ENCODE results near the gene TMEM255A. TPM values are rescaled to one million over a fixed set of nuclear protein-coding genes. Genes with fewer than 3 reads are reported as not detected.

TMEM255A gene
- total and polyA plus RNA-seq, 2 donors from 2014 or later, result 1.2 to 2.8 TPM

DNA sequence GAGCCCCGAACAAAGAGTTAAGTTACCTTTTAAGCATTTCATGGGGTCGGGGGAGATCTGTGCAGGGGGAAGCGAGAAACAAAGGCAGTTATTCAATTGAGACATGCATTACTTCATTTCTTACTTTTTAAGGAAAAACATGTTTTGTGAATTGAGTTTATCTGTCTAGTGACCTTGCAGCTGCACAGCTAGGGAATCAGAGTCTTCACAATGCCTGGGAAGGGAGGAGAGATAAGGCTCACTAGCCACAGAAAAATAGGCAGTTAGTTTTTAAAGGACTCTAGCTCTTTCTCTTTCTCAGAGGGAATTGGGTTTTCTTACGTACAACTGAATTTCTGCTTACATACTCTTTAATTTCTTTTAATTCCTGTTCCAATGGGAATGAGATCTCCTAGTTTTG lies 86.9 kb downstream of the TMEM255A start:
- no peaks in the 10 kb centered on the region for H3K4me1 ChIP-seq (ENCODE audit: control insufficient read depth in 2 of 3, insufficient read depth in 2 of 3, low read depth in 1 of 3, low read length in 3 of 3)
- no peak for DNase-seq
- FAIRE-seq, result no peak
- H3K9me3 ChIP-seq (ENCODE audit: control insufficient read depth in 2 of 3, insufficient read depth in 1 of 3, low read length in 3 of 3), result no peaks in the 10 kb centered on the region
- H3K4me3 ChIP-seq (ENCODE audit: low read length in 3 of 3), result no peak overlapping the region
- H3K36me3 ChIP-seq (ENCODE audit: control insufficient read depth in 2 of 3, insufficient read depth in 3 of 3, low read length in 3 of 3), result no peaks in the 10 kb centered on the region
- TF ChIP-seq, protein P1, sequence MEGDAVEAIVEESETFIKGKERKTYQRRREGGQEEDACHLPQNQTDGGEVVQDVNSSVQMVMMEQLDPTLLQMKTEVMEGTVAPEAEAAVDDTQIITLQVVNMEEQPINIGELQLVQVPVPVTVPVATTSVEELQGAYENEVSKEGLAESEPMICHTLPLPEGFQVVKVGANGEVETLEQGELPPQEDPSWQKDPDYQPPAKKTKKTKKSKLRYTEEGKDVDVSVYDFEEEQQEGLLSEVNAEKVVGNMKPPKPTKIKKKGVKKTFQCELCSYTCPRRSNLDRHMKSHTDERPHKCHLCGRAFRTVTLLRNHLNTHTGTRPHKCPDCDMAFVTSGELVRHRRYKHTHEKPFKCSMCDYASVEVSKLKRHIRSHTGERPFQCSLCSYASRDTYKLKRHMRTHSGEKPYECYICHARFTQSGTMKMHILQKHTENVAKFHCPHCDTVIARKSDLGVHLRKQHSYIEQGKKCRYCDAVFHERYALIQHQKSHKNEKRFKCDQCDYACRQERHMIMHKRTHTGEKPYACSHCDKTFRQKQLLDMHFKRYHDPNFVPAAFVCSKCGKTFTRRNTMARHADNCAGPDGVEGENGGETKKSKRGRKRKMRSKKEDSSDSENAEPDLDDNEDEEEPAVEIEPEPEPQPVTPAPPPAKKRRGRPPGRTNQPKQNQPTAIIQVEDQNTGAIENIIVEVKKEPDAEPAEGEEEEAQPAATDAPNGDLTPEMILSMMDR (IDR thresholded peaks at IDR 0.05; ENCODE audit: borderline replicate concordance, extremely low read depth, insufficient read depth), result no peak
- intact Hi-C loops (cut with DNase I), result no loop called here
- no peak overlapping the region for H3K9ac ChIP-seq (ENCODE audit: low read length in 3 of 3)
- H3K27me3 ChIP-seq (ENCODE audit: control insufficient read depth, insufficient read depth, low read length), result no peaks in the 10 kb centered on the region
- H3K27ac ChIP-seq (ENCODE audit: low read depth in 2 of 2, low read length in 2 of 2), result no peak overlapping the region

DNA sequence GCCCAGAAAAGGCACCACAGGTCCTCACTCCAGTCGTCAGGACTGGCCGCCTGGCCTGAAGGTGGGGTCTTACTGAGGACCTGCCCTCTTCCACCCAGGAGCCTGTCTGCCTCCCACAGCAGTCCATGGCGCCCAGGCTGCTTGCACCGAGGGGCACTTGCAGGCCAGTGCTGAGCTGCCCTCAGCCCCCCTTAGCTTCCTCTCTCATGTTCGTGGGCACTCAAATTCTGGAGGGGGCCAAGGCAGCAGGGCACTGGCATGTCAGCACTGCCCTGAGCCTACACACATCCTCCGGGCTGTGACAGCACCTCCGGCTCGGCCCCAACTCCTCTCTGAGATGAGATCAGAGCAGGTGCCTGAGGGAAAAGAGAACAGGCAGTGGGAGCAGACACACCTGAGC lies 87.9 kb downstream of the TMEM255A start:
- no peaks in the 10 kb centered on the region for H3K36me3 ChIP-seq (ENCODE audit: control insufficient read depth in 2 of 3, insufficient read depth in 3 of 3, low read length in 3 of 3)
- no peaks in the 10 kb centered on the region for H3K9me3 ChIP-seq (ENCODE audit: control insufficient read depth in 2 of 3, insufficient read depth in 1 of 3, low read length in 3 of 3)
- H3K27me3 ChIP-seq (ENCODE audit: control insufficient read depth, insufficient read depth, low read length), result no peaks in the 10 kb centered on the region
- H3K27ac ChIP-seq (ENCODE audit: low read depth in 2 of 2, low read length in 2 of 2), result no peak overlapping the region
- FAIRE-seq (no peak), DNase-seq (no peak)
- TF ChIP-seq, protein P1 (IDR thresholded peaks at IDR 0.05; ENCODE audit: borderline replicate concordance, extremely low read depth, insufficient read depth), result no peak
- H3K4me1 ChIP-seq (ENCODE audit: control insufficient read depth in 2 of 3, insufficient read depth in 2 of 3, low read depth in 1 of 3, low read length in 3 of 3), result no peaks in the 10 kb centered on the region
- intact Hi-C loops (cut with DNase I), result no loop called here
- H3K4me3 ChIP-seq (ENCODE audit: low read length in 3 of 3), result no peak overlapping the region
- H3K9ac ChIP-seq (ENCODE audit: low read length in 3 of 3), result no peak overlapping the region

DNA sequence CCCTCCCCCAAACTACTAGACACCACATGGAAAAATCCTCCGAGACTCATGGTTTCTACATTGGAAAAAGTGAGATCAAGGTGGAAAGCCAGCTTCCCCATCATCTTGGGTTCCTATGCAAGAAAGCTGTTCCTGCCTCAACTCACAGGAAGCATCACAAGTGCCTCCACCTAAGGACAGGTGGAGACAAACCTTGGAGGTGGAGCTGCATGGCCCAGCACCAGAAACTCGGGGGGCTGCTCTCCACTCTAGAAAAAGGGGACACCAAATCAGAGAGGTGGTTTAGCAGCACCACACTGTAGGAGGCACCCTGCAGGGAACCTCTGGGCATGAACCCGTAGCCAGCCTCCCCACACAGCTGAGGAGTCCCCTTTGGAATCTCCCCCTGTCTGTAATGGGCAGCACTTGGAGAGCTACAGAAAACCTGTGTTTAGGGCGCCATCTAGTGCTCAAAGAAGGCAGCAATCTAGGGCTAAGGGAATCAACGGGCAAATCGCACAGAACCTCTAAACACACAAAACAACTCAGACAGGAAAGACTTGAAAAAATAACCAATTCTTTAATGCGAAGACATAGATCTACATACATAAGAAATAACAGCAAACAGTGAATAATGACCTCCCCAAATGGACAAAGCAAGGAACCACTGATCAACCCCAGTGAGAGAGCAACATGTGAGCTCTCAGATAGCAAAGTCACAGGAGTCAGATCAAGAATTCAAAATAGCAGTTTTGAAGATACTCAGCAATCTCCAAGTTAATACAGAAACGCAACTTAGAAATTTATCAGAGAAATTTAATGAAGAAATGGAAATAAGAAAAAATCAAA lies 97.6 kb downstream of the TMEM255A start:
- H3K9me3 ChIP-seq (ENCODE audit: control insufficient read depth in 2 of 3, insufficient read depth in 1 of 3, low read length in 3 of 3), result no peaks in the 10 kb centered on the region
- no peak overlapping the region for H3K27ac ChIP-seq (ENCODE audit: low read depth in 2 of 2, low read length in 2 of 2)
- no peaks in the 10 kb centered on the region for H3K4me1 ChIP-seq (ENCODE audit: control insufficient read depth in 2 of 3, insufficient read depth in 2 of 3, low read depth in 1 of 3, low read length in 3 of 3)
- peak; percentile 68 for FAIRE-seq
- H3K9ac ChIP-seq (ENCODE audit: low read length in 3 of 3), result no peak overlapping the region
- no peak overlapping the region for H3K4me3 ChIP-seq (ENCODE audit: low read length in 3 of 3)
- H3K36me3 ChIP-seq (ENCODE audit: control insufficient read depth in 2 of 3, insufficient read depth in 3 of 3, low read length in 3 of 3), result no peaks in the 10 kb centered on the region
- intact Hi-C loops (cut with DNase I), result no loop called here
- peak in 4 of 5 donors; percentile 51 to 76 (median 70) for DNase-seq
- TF ChIP-seq, protein P1 (IDR thresholded peaks at IDR 0.05; ENCODE audit: borderline replicate concordance, extremely low read depth, insufficient read depth), result peak; percentile 48
- H3K27me3 ChIP-seq (ENCODE audit: control insufficient read depth, insufficient read depth, low read length), result peaks cover 2% of the 10 kb centered on the region

Other genes starting within 250 kb of the TMEM255A start
- not detected for gene RHOXF2B, start 233.8 kb downstream of the TMEM255A start, total RNA-seq
- gene RHOXF2B, start 233.8 kb downstream of the TMEM255A start, polyA plus RNA-seq (ENCODE audit: insufficient read depth, low read depth, low replicate concordance), result not detected
- gene RHOXF1, start 195.5 kb downstream of the TMEM255A start, total RNA-seq, result 0.79 TPM
- gene RHOXF1, start 195.5 kb downstream of the TMEM255A start, polyA plus RNA-seq (ENCODE audit: insufficient read depth, low read depth, low replicate concordance), result 0.97 TPM
- gene RHOXF2, start 152.8 kb downstream of the TMEM255A start, total RNA-seq, result not detected
- not detected for gene RHOXF2, start 152.8 kb downstream of the TMEM255A start, polyA plus RNA-seq (ENCODE audit: insufficient read depth, low read depth, low replicate concordance)
- 13.0 TPM for gene ZBTB33, start 60.6 kb downstream of the TMEM255A start, total RNA-seq
- gene ZBTB33, start 60.6 kb downstream of the TMEM255A start, polyA plus RNA-seq (ENCODE audit: insufficient read depth, low read depth, low replicate concordance), result 4.4 TPM
- not detected for gene ATP1B4, start 50.6 kb upstream of the TMEM255A start, total RNA-seq
- gene ATP1B4, start 50.6 kb upstream of the TMEM255A start, polyA plus RNA-seq (ENCODE audit: insufficient read depth, low read depth, low replicate concordance), result not detected
- gene LAMP2, start 157.8 kb upstream of the TMEM255A start, total RNA-seq, result 145 TPM
- 91.2 TPM for gene LAMP2, start 157.8 kb upstream of the TMEM255A start, polyA plus RNA-seq (ENCODE audit: insufficient read depth, low read depth, low replicate concordance)
- gene CUL4B, start 249.5 kb upstream of the TMEM255A start, total RNA-seq, result 34.7 TPM
- gene CUL4B, start 249.5 kb upstream of the TMEM255A start, polyA plus RNA-seq (ENCODE audit: insufficient read depth, low read depth, low replicate concordance), result 15.7 TPM

All from kidney (tissue), 14 donors.